MM.1S (cell line): Measurements from ENCODE around the gene CHURC1.

Experiments
- CTCF ChIP-seq: fragments of 300-600 bp; sonication (generic); IDR thresholded peaks from 2 replicates; pipeline ENCODE4 v1.5.1; 2016; ENCODE audit warnings: antibody characterized with exemption, low read length, mixed read lengths
- EZH2 ChIP-seq: fragments of 300-600 bp; sonication (generic); optimal IDR thresholded peaks from 2 replicates; pipeline ENCODE3; 2017; ENCODE audit warnings: low read depth, mild to moderate bottlenecking, antibody characterized with exemption, low read length, mixed read lengths
- EZH2phosphoT487 ChIP-seq: fragments of 300-600 bp; sonication (generic); IDR thresholded peaks from 2 replicates; pipeline ENCODE4 v1.6.1; 2018; ENCODE audit warnings: antibody characterized with exemption, low read length

- TF ChIP-seq CTCF (no peak), EZH2phosphoT487 (no peak), EZH2 (no peak)
Measured at GRCh38 chr14:64968651-64969050, 54.4 kb downstream of the CHURC1 start.
